Muscle of leg (tissue), 9 donors: ENCODE data around the gene RETNLB. TPM values are rescaled to one million over a fixed set of nuclear protein-coding genes. Genes with fewer than 3 reads are reported as not detected.

Source experiments
- polyA plus RNA-seq, 8 donors: library from polyadenylated mRNA; unstranded; fragments of 120-200 nt; gene quantifications; one replicate each; pipeline versions ENCODE4 v1.2.1 to v1.2.3, GENCODE V29; 2013; ENCODE audit warnings: inconsistent platforms in 1 of 8, low replicate concordance in 1 of 8; ENCODE audit not compliant: insufficient read length in 8 of 8, insufficient read depth in 1 of 8
- total RNA-seq: library from RNA; stranded (reverse); fragments of 120-200 nt; gene quantifications from one replicate; pipeline ENCODE4 v1.2.4, GENCODE V29; 2013

RETNLB gene
- total and polyA plus RNA-seq, 9 donors = 0.50 TPM; not detected in 8

Other genes starting within 250 kb of the RETNLB start
- gene MYH15, start 246.8 kb downstream of the RETNLB start, total RNA-seq = 0.44 TPM
- gene MYH15, start 246.8 kb downstream of the RETNLB start, polyA plus RNA-seq = 1 to 10 TPM in 1 of 8 donors, under 1 TPM in 7; 0.27 to 1.1 (median 0.54) TPM
- gene CIP2A, start 168.0 kb downstream of the RETNLB start, total RNA-seq = 11.8 TPM
- gene CIP2A, start 168.0 kb downstream of the RETNLB start, polyA plus RNA-seq = 10 to 100 TPM in 4 of 8 donors, 1 to 10 TPM in 4; 6.2 to 12.7 (median 9.9) TPM
- gene DZIP3, start 167.7 kb downstream of the RETNLB start, total RNA-seq = 16.6 TPM
- gene DZIP3, start 167.7 kb downstream of the RETNLB start, polyA plus RNA-seq = 10 to 100 TPM; 12.6 to 21.8 (median 17.5) TPM
- 0.09 TPM for gene TRAT1, start 65.4 kb upstream of the RETNLB start, total RNA-seq
- gene TRAT1, start 65.4 kb upstream of the RETNLB start, polyA plus RNA-seq = under 1 TPM in 4 of 8 donors, not detected in 4; 0.07 to 0.20 (median 0.14) TPM
- gene GUCA1C, start 196.5 kb upstream of the RETNLB start, total RNA-seq = not detected
- not detected for gene GUCA1C, start 196.5 kb upstream of the RETNLB start, polyA plus RNA-seq